DMS 273 (cell line): ENCODE results near the gene NREP.

ENCODE experiments used
- DNase-seq: peaks from one replicate; lab custom pipeline; 2025; ENCODE audit not compliant: unreplicated experiment; lab: John Stamatoyannopoulos, UW

The NREP gene

GRCh38 chr5:111756581-111757354 lies at the start of gene NREP:
Gene NREP (minus strand): TSS chr5:111757194. CDS start chr5:111755772, 1,422 bp downstream.
- DNase-seq: peak; percentile 56

- DNase-seq: no peak
Observed at GRCh38 chr5:111806753-111807152, 49.8 kb upstream of the NREP start.

- DNase-seq: no peak
Observed at GRCh38 chr5:111806156-111806555, 49.2 kb upstream of the NREP start.

- no peak for DNase-seq
Observed at GRCh38 chr5:111805071-111805470, 48.1 kb upstream of the NREP start.

- no peak for DNase-seq
Observed at GRCh38 chr5:111800351-111800750, 43.4 kb upstream of the NREP start.

- DNase-seq: no peak
Observed at GRCh38 chr5:111795142-111795541, 38.1 kb upstream of the NREP start.

GRCh38 chr5:111792471-111793058 lies 35.6 kb upstream of the NREP start:
- no peak for DNase-seq

- no peak for DNase-seq
Observed at GRCh38 chr5:111790295-111790694, 33.3 kb upstream of the NREP start.

- no peak for DNase-seq
Observed at GRCh38 chr5:111787006-111787405, 30.0 kb upstream of the NREP start.

GRCh38 chr5:111784491-111785181 lies 27.6 kb upstream of the NREP start:
- no peak for DNase-seq

GRCh38 chr5:111783537-111783936 lies 26.5 kb upstream of the NREP start:
- no peak for DNase-seq

GRCh38 chr5:111782216-111782615 lies 25.2 kb upstream of the NREP start:
- DNase-seq: no peak

- peak; percentile 11 for DNase-seq
Observed at GRCh38 chr5:111781200-111781599, 24.2 kb upstream of the NREP start.

- DNase-seq: peak; percentile 38
Observed at GRCh38 chr5:111779922-111780292, 22.9 kb upstream of the NREP start.

GRCh38 chr5:111779260-111779921 lies 22.4 kb upstream of the NREP start:
- no peak for DNase-seq

- DNase-seq: no peak
Observed at GRCh38 chr5:111776913-111777781, 20.2 kb upstream of the NREP start.

- no peak for DNase-seq
Observed at GRCh38 chr5:111775224-111775623, 18.2 kb upstream of the NREP start.

GRCh38 chr5:111774525-111774924 lies 17.5 kb upstream of the NREP start:
- peak; percentile 75 for DNase-seq

GRCh38 chr5:111772456-111773122 lies 15.6 kb upstream of the NREP start:
- DNase-seq: peak; percentile 62

- DNase-seq: no peak
Observed at GRCh38 chr5:111769541-111769940, 12.5 kb upstream of the NREP start.
